ENCODE data around the gene HNRNPUL1.
"Not testable (repeated sequence)": the region's sequence is repeated elsewhere in the genome, so short reads cannot be mapped to it uniquely, and the experiment has no call there.

Gene HNRNPUL1

DNA sequence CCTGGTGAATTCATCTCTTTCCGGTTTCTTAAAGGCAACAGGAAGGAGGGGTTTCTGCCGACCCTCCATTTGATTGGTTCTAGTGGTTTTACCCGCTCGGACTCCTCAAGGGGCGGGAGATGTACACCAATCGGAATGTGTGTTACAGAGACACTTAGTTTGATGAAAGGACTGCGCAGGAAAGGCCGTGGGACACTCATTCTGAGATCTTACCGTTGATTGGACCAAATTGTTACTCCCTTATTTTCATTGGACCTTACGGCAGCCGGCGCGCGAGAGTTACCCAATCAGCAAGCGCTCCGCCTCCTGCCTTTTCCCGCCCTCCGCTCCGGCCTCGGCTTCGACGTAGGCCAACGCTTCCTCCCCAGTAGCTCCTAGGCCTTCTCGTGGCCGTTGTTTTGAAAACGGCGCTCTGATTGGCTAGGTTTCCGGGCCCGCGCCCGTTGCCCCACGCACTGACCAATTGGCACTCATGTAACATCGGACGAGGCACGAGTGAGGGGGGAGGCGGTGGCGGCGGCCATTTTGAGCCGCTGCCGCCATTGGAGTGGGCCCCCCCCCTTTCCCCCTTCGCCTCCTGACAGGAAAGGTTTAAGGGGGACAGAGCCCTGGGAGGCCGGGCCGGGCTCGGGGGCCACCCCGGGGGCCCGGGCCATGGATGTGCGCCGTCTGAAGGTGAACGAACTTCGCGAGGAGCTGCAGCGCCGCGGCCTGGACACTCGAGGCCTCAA lies at the start of gene HNRNPUL1:
HNRNPUL1 (plus strand) TSS at position 523 of the 731 bp plus-strand sequence; CDS start at position 655, 132 bp downstream.
- DNase-seq (ENCODE audit: low spot score) = peak; percentile 100

DNA sequence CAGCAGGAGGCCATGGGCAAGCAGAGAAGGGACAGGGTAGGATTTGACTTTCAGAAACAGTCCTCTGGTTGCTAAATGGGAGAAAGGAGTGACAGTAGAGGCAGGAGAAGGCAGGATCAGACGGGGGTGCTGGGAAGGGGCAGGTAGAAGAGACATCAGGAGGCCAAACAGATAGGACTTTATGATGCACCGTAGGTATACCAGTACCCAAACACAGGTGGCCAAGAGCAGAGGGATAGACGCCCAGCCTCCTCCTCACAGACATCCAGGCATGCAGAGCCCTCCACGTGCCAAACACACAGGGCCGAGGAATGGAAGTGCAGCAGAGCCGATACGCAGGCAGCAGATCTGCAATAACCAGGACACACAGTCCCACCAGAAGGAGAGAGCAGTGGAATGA lies 46.4 kb upstream of the HNRNPUL1 start:
- peak; percentile 8 for DNase-seq (ENCODE audit: low spot score)

GRCh38 chr19:41218249-41218614 lies 45.9 kb upstream of the HNRNPUL1 start:
- no peak for DNase-seq (ENCODE audit: low spot score)

DNA sequence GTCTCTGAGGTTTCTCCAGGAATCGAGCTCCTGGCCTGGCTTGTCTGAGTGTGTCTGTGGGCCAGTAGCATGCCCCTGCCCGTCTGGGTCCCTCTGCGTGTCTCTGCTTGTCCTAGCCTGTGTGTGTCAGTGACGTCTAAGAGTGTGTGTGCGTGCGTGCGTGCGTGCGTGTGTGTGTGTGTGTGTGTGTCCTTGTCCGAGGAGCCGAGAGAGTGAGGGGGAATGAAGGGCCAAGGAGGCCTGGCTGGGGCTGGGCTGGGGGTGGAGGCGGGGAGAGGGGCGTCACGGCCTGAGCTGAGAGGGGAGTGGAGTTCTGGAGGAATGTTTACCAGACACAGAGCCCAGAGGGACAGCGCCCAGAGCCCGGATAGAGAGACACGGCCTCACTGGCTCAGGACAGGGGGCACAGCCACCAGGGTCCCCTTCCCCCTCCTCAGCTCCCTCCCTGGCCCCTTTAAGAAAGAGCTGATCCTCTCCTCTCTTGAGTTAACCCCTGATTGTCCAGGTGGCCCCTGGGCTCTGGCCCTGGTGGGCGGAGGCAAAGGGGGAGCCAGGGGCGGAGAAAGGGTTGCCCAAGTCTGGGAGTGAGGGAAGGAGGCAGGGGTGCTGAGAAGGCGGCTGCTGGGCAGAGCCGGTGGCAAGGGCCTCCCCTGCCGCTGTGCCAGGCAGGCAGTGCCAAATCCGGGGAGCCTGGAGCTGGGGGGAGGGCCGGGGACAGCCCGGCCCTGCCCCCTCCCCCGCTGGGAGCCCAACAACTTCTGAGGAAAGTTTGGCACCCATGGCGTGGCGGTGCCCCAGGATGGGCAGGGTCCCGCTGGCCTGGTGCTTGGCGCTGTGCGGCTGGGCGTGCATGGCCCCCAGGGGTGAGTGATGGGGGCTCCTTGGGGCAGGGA lies 45.3 kb upstream of the HNRNPUL1 start, which contains the start of gene AXL:
AXL (plus strand) TSS at position 609 of the 893 bp plus-strand sequence; CDS start at position 779, 170 bp downstream.
- DNase-seq (ENCODE audit: low spot score) = peak; percentile 92

GRCh38 chr19:41219924-41220567 lies 44.1 kb upstream of the HNRNPUL1 start:
- DNase-seq (ENCODE audit: low spot score) = peak; percentile 88

GRCh38 chr19:41220811-41221210 lies 43.4 kb upstream of the HNRNPUL1 start:
- DNase-seq (ENCODE audit: low spot score) = no peak

DNA sequence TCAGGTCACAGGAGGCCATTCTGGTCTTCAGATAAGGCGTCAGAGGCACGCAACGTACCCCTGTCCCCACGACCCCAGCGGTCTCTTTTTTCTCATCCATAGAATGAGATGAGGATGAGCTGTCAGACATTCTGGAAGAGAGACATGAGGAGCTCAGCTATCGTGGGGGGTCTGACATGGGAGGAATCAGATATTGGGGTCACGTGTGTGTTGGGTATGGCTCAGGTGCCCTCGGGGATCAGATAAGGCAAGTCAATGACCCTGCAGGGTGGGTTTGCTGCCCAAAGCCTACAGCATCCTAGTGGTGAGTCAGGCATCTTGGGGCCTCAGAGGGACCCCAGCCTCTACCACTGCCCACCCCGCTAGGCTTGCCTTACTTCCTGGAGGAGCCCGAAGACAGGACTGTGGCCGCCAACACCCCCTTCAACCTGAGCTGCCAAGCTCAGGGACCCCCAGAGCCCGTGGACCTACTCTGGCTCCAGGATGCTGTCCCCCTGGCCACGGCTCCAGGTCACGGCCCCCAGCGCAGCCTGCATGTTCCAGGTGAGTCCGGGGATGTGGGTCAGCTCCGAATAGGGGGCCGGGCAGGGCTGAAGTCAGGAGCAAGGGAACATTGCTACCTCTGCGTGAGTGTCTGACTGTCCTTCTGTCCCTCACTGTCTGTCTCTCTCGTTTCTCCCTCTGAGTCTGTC lies 42.5 kb upstream of the HNRNPUL1 start:
- DNase-seq (ENCODE audit: low spot score) = no peak

- no peak for DNase-seq (ENCODE audit: low spot score)
These were observed 41.9 kb upstream of the HNRNPUL1 start for GRCh38 chr19:41222240-41222639.

GRCh38 chr19:41223431-41224234 lies 40.5 kb upstream of the HNRNPUL1 start:
- peak; percentile 87 for DNase-seq (ENCODE audit: low spot score)

DNA sequence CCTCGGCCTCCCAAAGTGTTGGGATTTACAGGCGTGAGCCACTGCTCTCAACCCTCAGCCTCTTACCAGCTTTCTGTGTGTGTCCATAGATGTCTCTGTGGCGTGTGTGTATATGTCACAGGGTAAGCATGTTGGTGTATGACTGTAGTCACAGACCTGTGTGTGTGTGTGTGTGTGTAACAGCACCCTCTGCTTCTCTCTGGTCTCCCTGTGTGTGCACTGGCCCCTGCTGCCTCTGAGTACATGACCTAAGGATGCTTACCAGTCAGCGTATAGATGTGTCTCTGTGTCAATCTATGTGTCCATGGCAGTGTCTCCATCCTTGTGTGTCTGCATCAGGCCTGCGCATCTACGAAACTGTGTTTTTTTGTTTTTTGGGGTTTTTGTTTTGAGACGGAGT lies 39.5 kb upstream of the HNRNPUL1 start:
- DNase-seq (ENCODE audit: low spot score) = no peak

GRCh38 chr19:41225238-41226052 lies 38.7 kb upstream of the HNRNPUL1 start:
- DNase-seq (ENCODE audit: low spot score) = peak; percentile 94

DNA sequence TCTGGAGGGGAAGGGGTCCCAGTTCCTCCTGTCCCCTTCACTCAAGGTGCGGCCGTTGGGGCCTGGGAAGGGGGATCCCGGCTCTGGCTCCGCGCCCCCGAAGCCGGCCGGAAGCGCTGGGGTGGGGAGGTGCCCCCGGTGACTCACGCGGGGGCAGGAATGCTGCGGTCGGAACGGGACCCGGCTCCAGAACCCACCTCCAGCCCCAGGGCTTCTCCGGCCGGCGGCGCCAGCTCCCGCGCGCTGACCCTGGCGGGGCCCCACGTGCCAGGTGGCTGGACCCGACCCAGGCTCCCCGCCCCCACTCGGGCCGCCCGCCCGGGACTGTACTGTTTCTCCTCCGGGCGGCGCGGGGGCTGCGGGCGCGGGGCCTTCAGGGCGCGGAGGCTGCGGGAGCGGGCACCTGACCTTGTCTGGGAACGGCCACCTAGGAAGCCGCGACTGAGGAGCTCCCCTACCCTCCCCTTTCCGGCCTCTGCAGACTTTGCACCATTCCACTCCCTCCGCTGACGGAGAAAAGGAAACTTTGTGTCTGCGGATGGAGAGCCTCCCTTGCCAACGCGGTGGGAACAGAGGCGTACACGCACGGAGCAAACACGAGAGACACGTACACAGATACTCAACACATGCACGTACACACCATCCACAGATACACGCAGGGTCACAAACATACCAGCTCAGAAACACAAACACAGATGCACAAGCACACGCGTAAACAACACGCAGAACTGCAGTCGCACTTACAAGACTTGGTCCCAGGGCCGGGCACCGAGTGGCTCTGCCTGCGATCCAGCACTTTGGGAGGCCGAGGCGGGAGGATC lies 37.9 kb upstream of the HNRNPUL1 start:
- peak; percentile 96 for DNase-seq (ENCODE audit: low spot score)

GRCh38 chr19:41226874-41227390 lies 37.2 kb upstream of the HNRNPUL1 start:
- no peak for DNase-seq (ENCODE audit: low spot score)

DNA sequence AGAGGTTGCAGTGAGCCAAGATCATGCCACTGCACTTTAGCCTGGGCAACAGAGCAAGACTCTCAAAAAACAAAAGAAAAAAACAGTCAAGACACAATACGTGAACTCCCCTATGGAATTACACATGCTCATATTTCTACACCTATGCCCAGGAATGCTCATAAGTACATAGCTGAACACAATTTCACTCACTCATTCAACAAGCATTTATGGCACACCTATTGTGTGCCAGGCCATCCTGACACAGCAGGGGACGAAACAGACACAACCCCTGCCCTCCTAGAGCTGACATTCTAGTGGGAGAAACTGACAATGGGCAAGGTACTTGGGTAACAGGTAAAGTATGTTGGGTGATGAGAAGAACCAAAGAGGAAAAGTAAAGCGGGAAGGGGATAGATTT lies 35.7 kb upstream of the HNRNPUL1 start:
- no peak for DNase-seq (ENCODE audit: low spot score)

DNA sequence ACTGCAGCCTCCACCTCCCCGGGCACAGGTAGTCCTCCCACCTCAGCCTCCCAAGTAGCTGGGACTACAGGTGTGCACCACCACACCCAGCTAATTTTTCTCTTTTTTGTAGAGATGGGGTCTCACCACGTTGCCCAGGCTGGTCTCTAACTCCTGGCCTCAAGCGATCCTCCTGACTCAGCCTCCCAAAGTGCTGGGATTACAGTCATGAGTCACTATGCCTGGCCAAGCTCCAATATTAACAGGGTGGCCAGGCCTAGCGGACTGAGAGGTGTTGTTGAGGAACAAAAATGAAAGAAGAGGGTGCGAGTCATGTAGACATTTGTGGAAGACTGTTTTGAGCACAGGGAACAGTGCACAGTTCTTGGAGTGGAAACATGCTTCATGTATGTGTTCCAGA lies 34.8 kb upstream of the HNRNPUL1 start:
- DNase-seq (ENCODE audit: low spot score) = not testable (repeated sequence)

DNA sequence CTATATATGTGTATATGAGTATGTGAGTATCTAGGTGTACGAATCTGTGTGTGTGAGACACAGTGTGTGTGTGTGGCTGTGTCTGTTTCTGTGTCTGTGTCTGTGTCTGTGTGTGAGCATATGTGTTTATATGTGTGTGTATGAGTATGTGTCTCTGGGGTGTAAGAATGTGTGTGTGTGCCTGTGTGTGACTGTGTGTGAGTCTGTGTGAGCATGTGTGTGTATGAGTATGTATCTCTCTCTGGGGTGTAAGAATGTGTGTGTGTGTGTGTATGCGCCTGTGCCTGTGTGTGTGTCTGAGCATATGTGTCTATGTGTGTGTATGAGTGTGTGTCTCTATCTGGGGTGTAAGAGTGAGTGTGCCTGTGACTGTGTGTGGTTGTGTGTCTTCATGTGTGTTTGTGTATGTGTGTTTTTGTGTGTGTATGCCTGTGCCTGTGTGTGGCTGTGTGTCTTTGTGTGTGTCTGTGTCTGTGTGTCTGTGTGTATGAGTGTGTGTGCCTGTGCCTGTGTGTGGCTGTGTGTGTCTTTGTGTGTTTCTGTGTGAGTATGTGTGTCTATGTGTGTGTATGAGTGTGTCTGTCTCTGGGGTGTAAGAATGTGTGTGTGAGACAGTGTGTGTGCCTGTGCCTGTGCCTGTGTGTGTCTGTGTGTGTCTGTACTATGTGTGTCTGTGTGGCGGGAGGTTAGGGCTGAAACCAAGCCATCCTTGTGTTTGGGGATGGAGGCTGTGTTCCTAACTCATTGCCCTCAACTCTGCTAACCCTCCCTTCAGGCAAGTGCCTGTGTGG lies 33.9 kb upstream of the HNRNPUL1 start:
- no peak for DNase-seq (ENCODE audit: low spot score)

GRCh38 chr19:41232686-41233085 lies 31.5 kb upstream of the HNRNPUL1 start:
- no peak for DNase-seq (ENCODE audit: low spot score)

- no peak for DNase-seq (ENCODE audit: low spot score)
These were observed 30.4 kb upstream of the HNRNPUL1 start for GRCh38 chr19:41233748-41234240.

Measured in GM03348 (cell line).